Smooth muscle cell (in vitro differentiated cells): ENCODE measurements around the gene MTUS2. TPM values are rescaled to one million over a fixed set of nuclear protein-coding genes. Genes with fewer than 3 reads are reported as not detected.

ENCODE experiments used
- DNase-seq: peaks from one replicate; lab custom pipeline; 2025; ENCODE audit not compliant: unreplicated experiment; lab: John Stamatoyannopoulos, UW
- H2AFZ ChIP-seq: fragments of 200-600 bp; sonication (generic); 2 replicates; pipeline ENCODE4 v1.6.0; 2016; ENCODE audit warnings: antibody characterized with exemption, low read depth, mild to moderate bottlenecking
- H3F3A ChIP-seq: fragments of 200-600 bp; sonication (generic); 2 replicates; pipeline ENCODE4 v1.6.0; 2017; ENCODE audit warnings: antibody characterized with exemption, low read depth
- H3K27ac ChIP-seq: fragments of 200-600 bp; sonication (generic); 2 replicates; pipeline ENCODE4 v1.5.1; 2016; ENCODE audit warnings: low read depth, mild to moderate bottlenecking
- H3K27me3 ChIP-seq: fragments of 200-600 bp; sonication (generic); 2 replicates; pipeline ENCODE4 v1.6.1; 2016; ENCODE audit warnings: low read depth, mild to moderate bottlenecking
- H3K36me3 ChIP-seq: fragments of 200-600 bp; sonication (generic); 2 replicates; pipeline ENCODE4 v1.5.1; 2016; ENCODE audit warnings: low read depth
- H3K4me1 ChIP-seq: fragments of 200-600 bp; sonication (generic); 2 replicates; pipeline ENCODE4 v1.5.1; 2016; ENCODE audit warnings: low read depth
- H3K4me2 ChIP-seq: fragments of 200-600 bp; sonication (generic); 2 replicates; pipeline ENCODE4 v1.6.0; 2016; ENCODE audit warnings: mild to moderate bottlenecking
- H3K4me3 ChIP-seq: fragments of 200-600 bp; sonication (generic); 2 replicates; pipeline ENCODE4 v1.5.1; 2016; ENCODE audit warnings: mild to moderate bottlenecking
- H3K79me2 ChIP-seq: fragments of 200-600 bp; sonication (generic); 2 replicates; pipeline ENCODE4 v1.6.0; 2016; ENCODE audit warnings: low read depth, mild to moderate bottlenecking
- H3K9ac ChIP-seq: fragments of 200-600 bp; sonication (generic); 2 replicates; pipeline ENCODE4 v1.6.0; 2016; ENCODE audit warnings: low read depth
- H3K9me3 ChIP-seq: fragments of 200-600 bp; sonication (generic); replicated peaks from 2 replicates; pipeline ENCODE4 v1.5.1; 2016; ENCODE audit warnings: low read depth
- H4K20me1 ChIP-seq: fragments of 200-600 bp; sonication (generic); 2 replicates; pipeline ENCODE4 v1.6.0; 2016; ENCODE audit warnings: low read depth
- CTCF ChIP-seq: fragments of 200-600 bp; sonication (generic); IDR thresholded peaks from 2 replicates; pipeline ENCODE4 v1.5.1; 2017; ENCODE audit warnings: borderline replicate concordance, mild to moderate bottlenecking, antibody characterized with exemption; ENCODE audit not compliant: insufficient read depth, poor library complexity, severe bottlenecking
- WGBS: methylation state at CpG from one replicate; pipeline ENCODE4 v1.1.7; 2016; ENCODE audit warnings: low lambda C conversion rate; 5-methylcytosine and 5-hydroxymethylcytosine counted together
- polyA plus RNA-seq: library from polyadenylated mRNA; unstranded; fragments of >200 nt; fragmentation: Nextera tagmentation; extraction: Ambion mirVana; gene quantifications from 2 replicates; pipeline ENCODE4 v1.2.1, GENCODE V29; 2016
- total RNA-seq: library from RNA; depleted of rRNA; stranded (reverse); fragments of >200 nt; gene quantifications from 2 replicates; pipeline ENCODE4 v1.2.3, GENCODE V29; 2014

Gene MTUS2
- total and polyA plus RNA-seq, 2 experiments from 2014 or later: 0.06 to 0.63 TPM

- H3K4me2 ChIP-seq: no peak overlapping the region
- TF ChIP-seq CTCF: no peak
- WGBS: 78% methylated on average over 4 of the region's 4 CpGs
- H3K9me3 ChIP-seq: no peaks in the 10 kb centered on the region
- no peaks in the 10 kb centered on the region for H3F3A ChIP-seq
- no peaks in the 10 kb centered on the region for H4K20me1 ChIP-seq
- H3K27me3 ChIP-seq: peaks cover 10% of the 10 kb centered on the region
- H3K9ac ChIP-seq: no peak overlapping the region
- H3K36me3 ChIP-seq: no peaks in the 10 kb centered on the region
- H3K27ac ChIP-seq: no peak overlapping the region
- no peak overlapping the region for H2AFZ ChIP-seq
- DNase-seq: no peak
- H3K4me3 ChIP-seq: no peak overlapping the region
- no peaks in the 10 kb centered on the region for H3K79me2 ChIP-seq
- peaks cover 8% of the 10 kb centered on the region for H3K4me1 ChIP-seq
These were observed 662.4 kb downstream of the MTUS2 start for GRCh38 chr13:29482504-29482903.

- no peak for DNase-seq
- no peak overlapping the region for H3K27ac ChIP-seq
- H3K9ac ChIP-seq: no peak overlapping the region
- no peak overlapping the region for H3K4me2 ChIP-seq
- peaks cover 3% of the 10 kb centered on the region for H3K27me3 ChIP-seq
- 96% methylated on average over 15 of the region's 15 CpGs for WGBS
- H3K4me1 ChIP-seq: peaks cover 8% of the 10 kb centered on the region
- no peaks in the 10 kb centered on the region for H4K20me1 ChIP-seq
- no peaks in the 10 kb centered on the region for H3K9me3 ChIP-seq
- no peak for TF ChIP-seq CTCF
- H3K36me3 ChIP-seq: no peaks in the 10 kb centered on the region
- H3K4me3 ChIP-seq: no peak overlapping the region
- no peak overlapping the region for H2AFZ ChIP-seq
- no peaks in the 10 kb centered on the region for H3K79me2 ChIP-seq
- H3F3A ChIP-seq: no peaks in the 10 kb centered on the region
These were observed 663.1 kb downstream of the MTUS2 start for GRCh38 chr13:29483211-29483610.

GRCh38 chr13:29483623-29484022 lies 663.5 kb downstream of the MTUS2 start:
- Histone ChIP-seq H3K27ac (no peak overlapping the region), H3K36me3 (no peaks in the 10 kb centered on the region), H3K4me3 (no peak overlapping the region), H3K9me3 (no peaks in the 10 kb centered on the region), H3F3A (no peaks in the 10 kb centered on the region), H3K27me3 (no peaks in the 10 kb centered on the region), H3K9ac (no peak overlapping the region), H4K20me1 (no peaks in the 10 kb centered on the region), H3K79me2 (no peaks in the 10 kb centered on the region), H3K4me1 (peaks cover 8% of the 10 kb centered on the region), H3K4me2 (no peak overlapping the region), H2AFZ (no peak overlapping the region)
- no peak for DNase-seq
- WGBS: 89% methylated on average over 4 of the region's 4 CpGs
- no peak for TF ChIP-seq CTCF

- 49% methylated on average over 7 of the region's 7 CpGs for WGBS
- H3K4me3 ChIP-seq: no peak overlapping the region
- H3K4me2 ChIP-seq: no peak overlapping the region
- no peaks in the 10 kb centered on the region for H3K27me3 ChIP-seq
- no peak overlapping the region for H2AFZ ChIP-seq
- no peaks in the 10 kb centered on the region for H4K20me1 ChIP-seq
- H3K79me2 ChIP-seq: no peaks in the 10 kb centered on the region
- H3F3A ChIP-seq: no peaks in the 10 kb centered on the region
- H3K36me3 ChIP-seq: no peaks in the 10 kb centered on the region
- H3K4me1 ChIP-seq: peaks cover 8% of the 10 kb centered on the region
- DNase-seq: no peak
- no peak overlapping the region for H3K9ac ChIP-seq
- H3K9me3 ChIP-seq: no peaks in the 10 kb centered on the region
- no peak for TF ChIP-seq CTCF
- H3K27ac ChIP-seq: no peak overlapping the region
These were observed 664.1 kb downstream of the MTUS2 start for GRCh38 chr13:29484236-29484635.
